ENCODE data around the gene STARD13. TPM values are rescaled to one million over a fixed set of nuclear protein-coding genes. Genes with fewer than 3 reads are reported as not detected.
A peak's percentile ranks its signal among the peaks of the same experiment; 100 is the strongest.

STARD13 gene
- total RNA-seq, 1 donor from 2014 or later = 37.6 TPM

DNA sequence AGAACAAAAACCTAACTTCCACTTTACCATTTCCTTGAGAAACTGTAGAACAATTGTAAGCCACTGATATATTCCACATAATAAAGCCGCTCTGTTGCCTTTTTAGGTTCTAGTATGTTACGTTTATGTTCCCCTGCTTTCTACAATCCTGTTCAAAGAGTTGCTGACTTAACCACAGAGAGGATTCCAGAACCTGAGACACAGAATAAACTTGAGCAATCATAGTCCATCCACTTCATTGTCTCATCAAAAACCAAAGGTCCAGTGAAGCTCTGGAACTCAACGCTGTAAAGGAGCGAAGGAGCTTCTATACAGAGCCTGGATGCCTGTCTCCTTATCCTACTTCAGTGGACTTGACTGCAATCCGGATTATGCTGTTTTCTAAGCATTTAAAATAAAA is 4.6 kb downstream of the STARD13 start:
- H3K4me3 Mint-ChIP-seq (ENCODE audit: unreplicated experiment) = no peak overlapping the region
- peaks cover 2% of the 10 kb centered on the region for H3K36me3 Mint-ChIP-seq (ENCODE audit: low read depth)
- H3K27ac Mint-ChIP-seq (ENCODE audit: unreplicated experiment) = peak overlapping the region; percentile 93
- peaks cover 83% of the 10 kb centered on the region for H3K4me1 Mint-ChIP-seq (ENCODE audit: low read depth)
- H3K9me3 Mint-ChIP-seq (ENCODE audit: low read depth) = no peaks in the 10 kb centered on the region
- DNase-seq (ENCODE audit: low spot score) = no peak
- no peaks in the 10 kb centered on the region for H3K27me3 Mint-ChIP-seq (ENCODE audit: low read depth)
- TF ChIP-seq, protein P1, sequence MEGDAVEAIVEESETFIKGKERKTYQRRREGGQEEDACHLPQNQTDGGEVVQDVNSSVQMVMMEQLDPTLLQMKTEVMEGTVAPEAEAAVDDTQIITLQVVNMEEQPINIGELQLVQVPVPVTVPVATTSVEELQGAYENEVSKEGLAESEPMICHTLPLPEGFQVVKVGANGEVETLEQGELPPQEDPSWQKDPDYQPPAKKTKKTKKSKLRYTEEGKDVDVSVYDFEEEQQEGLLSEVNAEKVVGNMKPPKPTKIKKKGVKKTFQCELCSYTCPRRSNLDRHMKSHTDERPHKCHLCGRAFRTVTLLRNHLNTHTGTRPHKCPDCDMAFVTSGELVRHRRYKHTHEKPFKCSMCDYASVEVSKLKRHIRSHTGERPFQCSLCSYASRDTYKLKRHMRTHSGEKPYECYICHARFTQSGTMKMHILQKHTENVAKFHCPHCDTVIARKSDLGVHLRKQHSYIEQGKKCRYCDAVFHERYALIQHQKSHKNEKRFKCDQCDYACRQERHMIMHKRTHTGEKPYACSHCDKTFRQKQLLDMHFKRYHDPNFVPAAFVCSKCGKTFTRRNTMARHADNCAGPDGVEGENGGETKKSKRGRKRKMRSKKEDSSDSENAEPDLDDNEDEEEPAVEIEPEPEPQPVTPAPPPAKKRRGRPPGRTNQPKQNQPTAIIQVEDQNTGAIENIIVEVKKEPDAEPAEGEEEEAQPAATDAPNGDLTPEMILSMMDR (IDR thresholded peaks at IDR 0.05) = no peak

DNA sequence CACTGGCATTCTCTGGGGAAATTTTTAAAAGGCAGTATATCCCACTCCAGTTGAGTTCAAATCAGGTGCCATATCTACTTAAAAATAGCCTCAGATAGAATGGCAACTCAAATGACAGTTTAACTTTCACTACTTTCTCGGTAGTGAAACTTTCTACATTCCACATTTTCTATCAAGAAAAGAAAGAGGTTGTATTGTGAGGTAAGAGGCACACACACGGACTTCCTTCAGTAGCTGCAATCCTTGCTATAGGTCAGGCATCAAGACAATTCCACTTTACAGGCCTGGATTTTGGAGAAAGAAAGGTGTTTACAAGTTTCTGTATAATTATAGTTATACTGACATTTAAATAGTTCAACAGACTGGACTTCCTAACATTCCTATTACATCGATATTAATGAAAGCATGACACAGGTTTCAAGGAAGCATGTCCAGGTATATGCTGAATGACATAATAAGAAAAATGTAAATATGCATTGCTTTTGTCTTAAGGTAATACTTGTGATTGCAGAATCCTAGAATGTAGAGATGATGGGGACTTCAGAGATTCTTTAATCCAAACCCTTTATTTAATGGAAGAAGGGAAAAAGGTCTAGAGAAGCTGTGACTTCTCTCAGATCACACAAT is 5.2 kb downstream of the STARD13 start:
- TF ChIP-seq, protein P1 (IDR thresholded peaks at IDR 0.05) = no peak
- H3K4me3 Mint-ChIP-seq (ENCODE audit: unreplicated experiment) = peak overlapping the region; percentile 52
- peak overlapping the region; percentile 93 for H3K27ac Mint-ChIP-seq (ENCODE audit: unreplicated experiment)
- no peaks in the 10 kb centered on the region for H3K27me3 Mint-ChIP-seq (ENCODE audit: low read depth)
- DNase-seq (ENCODE audit: low spot score) = no peak
- peaks cover 2% of the 10 kb centered on the region for H3K36me3 Mint-ChIP-seq (ENCODE audit: low read depth)
- no peaks in the 10 kb centered on the region for H3K9me3 Mint-ChIP-seq (ENCODE audit: low read depth)
- peaks cover 85% of the 10 kb centered on the region for H3K4me1 Mint-ChIP-seq (ENCODE audit: low read depth)

DNA sequence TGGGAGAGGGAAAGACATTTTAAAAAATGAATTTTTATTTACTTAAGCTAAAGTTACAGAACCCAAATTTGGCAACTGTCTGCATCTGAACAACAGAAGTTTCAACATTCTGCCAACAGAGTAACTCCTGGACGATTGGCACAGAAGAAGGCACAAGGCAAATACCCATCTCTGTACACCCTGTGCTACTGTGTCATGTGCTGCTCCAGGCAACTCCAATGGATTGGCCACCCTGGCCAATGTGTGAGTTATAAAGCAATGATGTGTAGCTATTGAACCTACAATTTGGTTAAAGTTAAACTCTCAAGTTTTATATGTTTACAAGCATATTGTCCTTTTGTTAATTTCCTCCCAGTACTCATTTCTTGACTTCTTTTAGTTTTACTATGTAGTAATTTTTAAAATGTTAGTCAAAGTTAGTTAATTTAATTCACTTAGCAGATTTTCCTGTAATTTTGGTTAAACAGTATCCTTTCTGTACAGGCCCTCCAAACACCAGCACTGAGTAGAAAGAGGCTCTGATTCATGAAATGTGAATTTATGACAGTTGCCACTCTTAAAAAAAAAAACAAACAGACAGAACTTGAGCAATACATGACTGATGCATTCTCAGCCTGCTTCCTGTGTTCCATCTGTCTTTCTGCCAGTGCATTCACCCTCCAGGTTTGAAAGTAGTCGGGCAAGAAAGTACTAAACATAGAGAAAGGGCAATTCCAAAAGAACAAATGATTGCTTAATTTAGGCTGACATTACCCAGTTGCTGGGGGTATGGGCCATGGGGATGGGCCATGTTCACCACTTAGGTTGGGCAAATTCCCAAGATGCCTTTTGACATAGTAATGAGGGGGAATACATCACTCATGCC is 5.9 kb downstream of the STARD13 start:
- Mint-ChIP-seq H3K4me3 (ENCODE audit: unreplicated experiment) (peak overlapping the region; percentile 52), H3K27ac (ENCODE audit: unreplicated experiment) (peak overlapping the region; percentile 93), H3K36me3 (ENCODE audit: low read depth) (peaks cover 2% of the 10 kb centered on the region), H3K9me3 (ENCODE audit: low read depth) (no peaks in the 10 kb centered on the region), H3K27me3 (ENCODE audit: low read depth) (no peaks in the 10 kb centered on the region), H3K4me1 (ENCODE audit: low read depth) (peaks cover 92% of the 10 kb centered on the region)
- DNase-seq (ENCODE audit: low spot score) = no peak
- TF ChIP-seq, protein P1 (IDR thresholded peaks at IDR 0.05) = no peak

DNA sequence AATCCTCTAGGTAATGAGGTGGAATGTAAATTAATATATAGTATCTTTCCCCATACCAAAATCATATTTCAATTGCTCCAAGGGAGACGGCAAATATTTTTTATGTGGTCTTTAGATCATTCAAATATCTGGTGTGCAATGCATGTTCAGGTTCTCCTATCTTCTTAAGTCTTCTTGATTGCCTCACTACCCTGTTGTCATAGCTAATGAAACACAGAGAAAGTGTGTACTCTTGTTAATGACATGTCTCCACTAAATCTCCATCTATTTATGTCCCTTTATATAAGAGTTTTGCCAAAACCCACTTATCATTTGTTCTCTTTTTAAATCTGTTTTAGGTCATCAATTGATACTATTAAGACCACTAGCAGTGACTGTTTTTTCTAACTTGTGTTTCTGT is 6.6 kb downstream of the STARD13 start:
- Mint-ChIP-seq H3K9me3 (ENCODE audit: low read depth) (no peaks in the 10 kb centered on the region), H3K27me3 (ENCODE audit: low read depth) (no peaks in the 10 kb centered on the region), H3K36me3 (ENCODE audit: low read depth) (peaks cover 3% of the 10 kb centered on the region), H3K27ac (ENCODE audit: unreplicated experiment) (peak overlapping the region; percentile 93), H3K4me1 (ENCODE audit: low read depth) (peaks cover 97% of the 10 kb centered on the region), H3K4me3 (ENCODE audit: unreplicated experiment) (no peak overlapping the region)
- DNase-seq (ENCODE audit: low spot score) = no peak
- TF ChIP-seq, protein P1 (IDR thresholded peaks at IDR 0.05) = no peak

DNA sequence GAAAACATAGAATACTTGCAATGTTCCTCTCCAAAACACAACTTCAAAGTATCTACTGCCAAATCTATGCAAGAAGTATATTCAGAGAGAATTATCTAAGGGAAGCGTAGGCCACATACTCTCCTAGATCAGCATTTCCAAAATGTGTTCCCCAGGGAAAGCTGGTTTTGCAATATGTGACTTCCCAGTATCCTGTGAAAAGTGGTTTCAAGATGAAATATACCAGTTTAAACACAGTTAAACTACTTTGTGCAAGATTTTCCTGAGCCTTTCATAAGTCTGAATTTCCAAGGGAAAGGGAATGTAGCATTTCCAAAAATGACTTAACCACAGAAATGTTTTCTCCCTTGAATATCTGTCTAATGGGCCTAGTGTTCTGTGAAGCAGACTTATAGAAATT is 7.6 kb downstream of the STARD13 start:
- TF ChIP-seq, protein P1 (IDR thresholded peaks at IDR 0.05) = no peak
- no peak overlapping the region for H3K4me3 Mint-ChIP-seq (ENCODE audit: unreplicated experiment)
- H3K27ac Mint-ChIP-seq (ENCODE audit: unreplicated experiment) = peak overlapping the region; percentile 93
- peaks cover 4% of the 10 kb centered on the region for H3K36me3 Mint-ChIP-seq (ENCODE audit: low read depth)
- H3K9me3 Mint-ChIP-seq (ENCODE audit: low read depth) = no peaks in the 10 kb centered on the region
- peaks cover 99% of the 10 kb centered on the region for H3K4me1 Mint-ChIP-seq (ENCODE audit: low read depth)
- H3K27me3 Mint-ChIP-seq (ENCODE audit: low read depth) = no peaks in the 10 kb centered on the region
- DNase-seq (ENCODE audit: low spot score) = no peak

All from chondrocyte (in vitro differentiated cells).